PC-9 (cell line): Measurements from ENCODE around the gene PTPN13. TPM values are rescaled to one million over a fixed set of nuclear protein-coding genes. Genes with fewer than 3 reads are reported as not detected.

Experiments
- BruUV-seq: library from RNA; stranded (reverse); fragments of 400-500 nt; replicated peaks from 2 replicates; lab custom pipeline; 2021; lab: Mats Ljungman, UMichigan
- CTCF ChIA-PET: fragments of 300-600 bp; sonication (Branson Sonifier 250); formaldehyde crosslinking; loops from one replicate; lab custom pipeline; 2022; ENCODE audit warnings: antibody characterized with exemption; lab: Charles Lee
- POLR2A ChIA-PET: fragments of 300-600 bp; sonication (Branson Sonifier 250); formaldehyde crosslinking; loops from one replicate; lab custom pipeline; 2022; ENCODE audit warnings: antibody characterized with exemption; ENCODE audit not compliant: unreplicated experiment; lab: Charles Lee
- DNase-seq, 2 experiments: peaks; one replicate each; pipeline versions ENCODE4 v3.0.0 to v3.0.0-alpha.2; 2015 to 2022; ENCODE audit warnings: mixed read lengths in 1 of 2
- H2AFZ ChIP-seq: fragments of 200-600 bp; sonication (generic); 2 replicates; pipeline ENCODE4 v1.8.1; 2017; ENCODE audit warnings: antibody characterized with exemption
- H3F3A ChIP-seq: fragments of 200-600 bp; sonication (generic); 2 replicates; pipeline ENCODE4 v1.8.1; 2017; ENCODE audit warnings: antibody characterized with exemption, mild to moderate bottlenecking, low read depth; ENCODE audit not compliant: insufficient read depth
- H3K27ac ChIP-seq: fragments of 200-600 bp; sonication (generic); 2 replicates; pipeline ENCODE4 v1.6.1; 2016; ENCODE audit warnings: mixed run types
- H3K27me3 ChIP-seq: fragments of 200-600 bp; sonication (generic); 2 replicates; pipeline ENCODE4 v1.6.1; 2016; ENCODE audit warnings: low read depth, mixed run types; ENCODE audit not compliant: insufficient read depth
- H3K36me3 ChIP-seq: fragments of 200-600 bp; sonication (generic); 2 replicates; pipeline ENCODE4 v1.6.1; 2016; ENCODE audit warnings: low read depth, mixed run types
- H3K4me1 ChIP-seq: fragments of 200-600 bp; sonication (generic); replicated peaks from 2 replicates; pipeline ENCODE4 v1.6.1; 2016; ENCODE audit warnings: mixed run types; ENCODE audit not compliant: insufficient read depth
- H3K4me2 ChIP-seq: fragments of 200-600 bp; sonication (generic); 2 replicates; pipeline ENCODE4 v1.6.1; 2017; ENCODE audit warnings: mixed run types
- H3K4me3 ChIP-seq: fragments of 200-600 bp; sonication (generic); 2 replicates; pipeline ENCODE4 v1.6.1; 2016; ENCODE audit warnings: mixed run types
- H3K79me2 ChIP-seq: fragments of 200-600 bp; sonication (generic); 2 replicates; pipeline ENCODE4 v1.6.1; 2017; ENCODE audit warnings: low read depth, mixed run types
- H3K9me2 ChIP-seq: fragments of 200-600 bp; sonication (generic); 2 replicates; pipeline ENCODE4 v1.8.1; 2017; ENCODE audit warnings: mild to moderate bottlenecking; ENCODE audit not compliant: insufficient read depth
- H3K9me3 ChIP-seq: fragments of 200-600 bp; sonication (generic); 2 replicates; pipeline ENCODE4 v1.8.1; 2016; ENCODE audit warnings: low read depth; ENCODE audit not compliant: insufficient read depth
- H4K20me1 ChIP-seq: fragments of 200-600 bp; sonication (generic); 2 replicates; pipeline ENCODE4 v1.8.1; 2017; ENCODE audit not compliant: insufficient read depth
- CTCF ChIP-seq: fragments of 200-600 bp; sonication (generic); conservative IDR thresholded peaks from 2 replicates; pipeline ENCODE4 v1.6.1; 2017; ENCODE audit warnings: mixed run types, antibody characterized with exemption, mild to moderate bottlenecking, moderate library complexity
- EZH2 ChIP-seq: fragments of 200-600 bp; sonication (generic); IDR thresholded peaks from 2 replicates; pipeline ENCODE4 v1.8.0; 2017; ENCODE audit warnings: antibody characterized with exemption, low read depth
- intact Hi-C: fragments of 100-400 bp; cut with micrococcal nuclease; formaldehyde crosslinking; loops from one replicate; pipeline ENCODE4 v1.10.0; 2022; ENCODE audit not compliant: unreplicated experiment
- total RNA-seq: library from RNA; stranded (reverse); gene quantifications from 2 replicates; pipeline ENCODE4 v1.2.3, GENCODE V29; 2021

Gene PTPN13
- total RNA-seq, 1 experiment from 2014 or later, result 6.9 TPM

- no peak overlapping the region for H3K27ac ChIP-seq
- no peak overlapping the region for H2AFZ ChIP-seq
- BruUV-seq, result no TSS peak
- CTCF ChIA-PET, result no interaction called here
- H3K27me3 ChIP-seq, result no peaks in the 10 kb centered on the region
- H3K36me3 ChIP-seq, result no peaks in the 10 kb centered on the region
- H3K4me3 ChIP-seq, result no peak overlapping the region
- H3F3A ChIP-seq, result no peaks in the 10 kb centered on the region
- TF ChIP-seq EZH2, result no peak
- TF ChIP-seq CTCF, result no peak
- no peaks in the 10 kb centered on the region for H4K20me1 ChIP-seq
- no peaks in the 10 kb centered on the region for H3K9me2 ChIP-seq
- DNase-seq, result no peak
- POLR2A ChIA-PET, result no interaction called here
- no peaks in the 10 kb centered on the region for H3K79me2 ChIP-seq
- intact Hi-C loops, result no loop called here
- no peaks in the 10 kb centered on the region for H3K4me1 ChIP-seq
- H3K4me2 ChIP-seq, result no peak overlapping the region
- H3K9me3 ChIP-seq, result no peaks in the 10 kb centered on the region
These were observed 161.3 kb downstream of the PTPN13 start for GRCh38 chr4:86755388-86755787.

GRCh38 chr4:86757468-86757867 is 163.4 kb downstream of the PTPN13 start:
- Histone ChIP-seq H2AFZ (no peak overlapping the region), H3K4me3 (no peak overlapping the region), H3K9me2 (no peaks in the 10 kb centered on the region), H3K79me2 (no peaks in the 10 kb centered on the region), H3K27ac (no peak overlapping the region), H3K4me1 (no peaks in the 10 kb centered on the region), H3K27me3 (no peaks in the 10 kb centered on the region), H3K9me3 (no peaks in the 10 kb centered on the region), H3K36me3 (no peaks in the 10 kb centered on the region), H4K20me1 (no peaks in the 10 kb centered on the region), H3K4me2 (no peak overlapping the region), H3F3A (no peaks in the 10 kb centered on the region)
- CTCF ChIA-PET, result no interaction called here
- BruUV-seq, result no TSS peak
- POLR2A ChIA-PET, result no interaction called here
- intact Hi-C loops, result no loop called here
- no peak for TF ChIP-seq CTCF
- TF ChIP-seq EZH2, result no peak
- DNase-seq, result no peak

GRCh38 chr4:86759298-86759697 is 165.2 kb downstream of the PTPN13 start:
- TF ChIP-seq EZH2 (no peak), CTCF (no peak)
- Histone ChIP-seq H4K20me1 (no peaks in the 10 kb centered on the region), H3K27me3 (no peaks in the 10 kb centered on the region), H3K4me3 (no peak overlapping the region), H3K4me1 (no peaks in the 10 kb centered on the region), H3F3A (no peaks in the 10 kb centered on the region), H3K36me3 (no peaks in the 10 kb centered on the region), H3K79me2 (no peaks in the 10 kb centered on the region), H3K27ac (no peak overlapping the region), H3K9me2 (no peaks in the 10 kb centered on the region), H3K9me3 (no peaks in the 10 kb centered on the region), H2AFZ (no peak overlapping the region), H3K4me2 (no peak overlapping the region)
- BruUV-seq, result no TSS peak
- CTCF ChIA-PET, result no interaction called here
- intact Hi-C loops, result no loop called here
- POLR2A ChIA-PET, result no interaction called here
- DNase-seq, result no peak
